GM21825 (cell line): Measurements from ENCODE around the gene RPL15.

Experiments used
- ATAC-seq: cut with Tn5 transposase; IDR thresholded peaks from one replicate; pipeline ENCODE4 v1.9.1; 2021; ENCODE audit warnings: mild to moderate bottlenecking, moderate library complexity; ENCODE audit not compliant: unreplicated experiment

The RPL15 gene

DNA sequence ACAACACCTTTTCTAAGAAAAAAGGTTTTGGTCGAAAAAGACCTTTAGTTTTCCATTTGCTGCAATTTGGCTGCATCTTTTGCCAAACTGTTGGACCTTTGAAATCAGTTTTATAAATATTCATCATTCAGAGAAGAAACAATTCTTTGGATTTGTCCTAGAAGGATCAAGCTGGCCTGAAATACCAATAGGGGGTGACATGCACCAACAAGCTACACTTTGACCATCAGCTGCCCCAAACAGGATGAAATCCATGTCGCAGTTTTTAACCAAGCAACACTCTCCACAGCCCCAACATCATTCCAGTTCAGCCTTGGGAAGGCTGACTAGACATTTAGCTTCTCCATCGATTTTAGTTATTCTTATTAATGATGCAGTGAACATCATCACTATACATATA, 9.8 kb downstream of the RPL15 start:
- no peak for ATAC-seq

DNA sequence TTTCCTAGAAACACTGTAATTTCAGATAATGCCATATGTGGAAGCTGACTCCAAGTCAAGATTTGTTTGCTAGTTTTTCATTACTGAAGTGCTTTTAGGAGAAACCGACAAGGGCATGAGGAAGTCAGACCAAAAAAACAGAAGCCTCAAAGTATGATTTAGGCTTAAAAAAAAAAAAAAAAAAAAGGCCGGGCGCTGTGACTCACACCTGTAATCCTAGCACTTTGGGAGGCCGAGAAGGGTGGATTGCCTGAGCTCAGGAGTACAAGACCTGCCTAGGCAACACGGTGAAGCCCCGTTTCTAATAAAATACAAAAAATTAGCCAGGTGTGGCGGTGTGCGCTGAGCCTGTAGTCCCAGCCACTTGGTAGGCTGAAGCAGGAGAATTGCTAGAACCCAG, 11.6 kb downstream of the RPL15 start:
- no peak for ATAC-seq

DNA sequence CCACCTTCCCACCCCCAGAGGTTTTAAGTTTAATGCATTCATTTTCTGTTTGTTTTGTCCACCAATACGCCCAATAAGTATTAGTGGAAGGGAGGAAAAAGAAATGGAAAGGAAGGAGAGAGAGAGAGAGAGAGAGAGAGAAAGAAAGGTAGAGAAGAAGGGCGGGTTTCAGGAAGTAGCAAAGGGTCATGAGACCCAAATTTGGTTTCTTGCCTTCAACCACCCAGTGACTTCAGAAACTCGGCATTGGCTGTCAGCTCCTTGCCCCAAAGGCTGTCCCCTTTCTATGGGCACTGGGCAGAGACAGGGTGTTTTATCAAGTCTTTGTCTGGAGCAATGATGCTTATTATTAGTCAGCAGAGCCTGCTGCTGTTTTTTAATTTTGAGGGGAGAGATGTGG, 14.7 kb downstream of the RPL15 start:
- ATAC-seq, result no peak

DNA sequence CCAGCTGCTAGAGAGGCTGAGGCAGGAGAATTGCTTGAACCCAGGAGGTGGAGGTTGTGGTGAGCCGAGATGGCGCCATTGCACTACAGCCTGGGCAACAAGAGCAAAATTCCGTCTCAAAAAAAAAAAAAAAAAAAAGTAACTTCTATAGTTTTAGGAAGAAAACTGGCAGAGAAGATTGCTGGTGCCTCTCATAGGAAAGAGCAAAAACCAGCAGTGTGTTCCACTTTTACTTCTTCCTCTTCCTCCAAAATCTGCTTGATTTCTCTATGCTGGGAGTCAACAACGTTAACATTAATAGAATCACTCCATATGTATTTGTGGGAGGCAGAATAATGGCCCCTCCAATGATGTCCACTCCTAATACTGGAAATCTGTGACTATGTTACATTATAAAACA, 15.6 kb downstream of the RPL15 start:
- ATAC-seq, result no peak

DNA sequence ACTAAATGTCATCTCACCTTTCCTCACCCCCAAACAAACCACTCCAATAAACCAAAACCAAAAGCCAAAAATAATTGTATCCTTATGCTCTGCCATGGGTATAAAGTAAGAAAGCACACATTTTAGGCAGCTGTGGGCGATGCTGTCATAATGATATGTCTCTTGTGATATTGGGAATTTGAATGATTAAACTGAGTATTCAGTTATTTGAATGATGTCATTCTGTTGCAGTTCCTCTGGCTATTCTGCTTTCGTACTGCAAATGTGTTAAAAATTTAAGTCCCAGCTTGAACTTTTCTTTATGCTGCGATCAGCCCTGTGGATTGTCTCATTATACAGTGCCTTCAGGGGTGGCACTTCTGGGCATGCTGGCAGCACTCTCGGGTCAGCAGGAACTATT, 17.3 kb downstream of the RPL15 start:
- no peak for ATAC-seq

DNA sequence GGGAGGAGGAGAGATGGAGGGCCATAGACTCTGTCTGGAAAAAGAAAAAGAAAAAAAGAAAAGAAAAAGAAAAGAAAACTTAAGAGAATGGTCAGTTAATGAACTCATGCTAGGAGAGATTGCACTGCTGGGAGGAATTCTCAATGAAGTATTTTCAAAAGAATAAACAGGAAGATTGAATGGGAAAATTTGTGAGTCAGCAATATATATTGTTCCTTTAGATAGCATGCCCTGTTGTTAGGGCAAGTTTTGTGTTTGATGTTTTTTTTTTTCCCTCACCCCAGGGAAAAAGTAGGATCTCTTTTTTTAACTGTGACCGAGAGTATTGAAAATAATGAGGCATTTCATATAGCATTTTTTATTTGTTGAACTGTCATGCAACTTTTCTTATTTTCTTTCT, 20.4 kb downstream of the RPL15 start:
- no peak for ATAC-seq

DNA sequence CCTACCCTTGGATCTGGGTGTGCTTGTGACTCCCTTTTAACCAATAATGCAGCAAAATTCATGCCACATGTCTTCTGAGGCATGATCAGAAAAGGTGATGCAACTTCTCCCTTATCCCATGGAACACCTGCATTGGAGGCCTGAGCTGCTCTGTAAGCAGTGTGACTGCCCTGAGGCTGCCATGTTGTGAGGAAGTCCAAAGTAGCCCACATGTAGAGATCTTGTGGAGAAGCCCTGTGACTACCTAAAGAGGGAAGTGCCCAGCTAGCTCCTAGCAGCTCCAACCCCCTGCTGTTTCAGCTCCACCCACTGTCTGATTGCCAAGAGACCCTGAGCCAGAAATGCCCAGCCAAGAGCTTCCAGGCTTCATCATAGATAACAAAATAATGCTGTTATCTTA, 21.8 kb downstream of the RPL15 start:
- ATAC-seq, result no peak

DNA sequence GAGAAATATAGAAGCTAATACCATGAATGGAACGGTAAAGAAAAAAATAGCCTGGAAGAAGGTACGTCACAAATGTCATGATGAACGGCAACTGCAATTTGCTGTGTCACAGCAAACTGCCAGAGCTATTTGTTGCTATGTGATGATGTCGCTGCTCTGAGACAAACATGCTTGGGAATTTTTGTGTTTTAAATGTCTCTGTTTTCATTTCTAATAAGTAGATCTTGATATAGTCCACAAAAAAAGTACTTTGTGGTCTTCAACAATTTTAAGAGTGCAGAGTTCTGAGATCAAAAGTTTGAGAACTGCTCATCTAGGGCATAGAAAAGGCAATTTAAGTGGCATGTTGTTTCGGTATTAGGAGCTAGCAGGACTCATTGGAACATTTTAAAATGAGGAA, 23.8 kb downstream of the RPL15 start:
- ATAC-seq, result no peak

DNA sequence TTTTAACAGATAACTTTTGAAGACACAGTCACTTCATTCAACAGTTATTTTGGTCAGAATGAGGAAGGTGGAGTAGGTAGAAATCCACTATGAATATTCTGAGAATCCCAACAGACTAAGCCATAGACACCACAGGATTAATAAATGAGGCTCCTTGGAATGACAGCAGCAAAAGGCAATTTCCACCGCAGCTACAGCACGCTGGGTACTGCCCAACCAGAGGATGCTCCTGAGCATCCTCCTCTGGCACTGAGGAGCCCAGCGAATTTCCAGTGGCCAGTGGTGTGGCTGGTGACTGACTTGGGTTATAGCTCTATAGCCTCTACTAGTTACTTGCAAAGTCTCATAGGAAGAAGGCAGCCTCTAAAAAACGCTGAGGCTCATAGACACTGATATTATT, 24.5 kb downstream of the RPL15 start:
- ATAC-seq, result no peak

DNA sequence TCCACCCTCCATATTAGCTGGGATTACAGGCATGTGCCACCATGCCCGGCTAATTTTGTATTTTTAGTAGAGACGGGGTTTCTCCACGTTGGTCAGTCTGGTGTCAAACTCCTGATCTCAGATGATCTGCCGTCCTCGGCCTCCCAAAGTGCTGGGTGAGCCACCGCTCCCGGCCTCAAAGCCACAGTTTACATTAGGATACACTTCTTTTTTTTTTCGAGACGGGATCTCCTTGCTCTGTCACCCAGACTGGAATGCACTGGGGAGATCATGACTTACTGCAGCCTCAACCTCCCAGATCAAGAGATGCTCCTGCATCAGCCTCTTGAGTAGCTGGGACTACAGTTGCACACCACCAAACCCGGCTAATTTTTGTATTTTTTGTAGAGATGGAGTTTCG, 25.6 kb downstream of the RPL15 start:
- ATAC-seq, result no peak

DNA sequence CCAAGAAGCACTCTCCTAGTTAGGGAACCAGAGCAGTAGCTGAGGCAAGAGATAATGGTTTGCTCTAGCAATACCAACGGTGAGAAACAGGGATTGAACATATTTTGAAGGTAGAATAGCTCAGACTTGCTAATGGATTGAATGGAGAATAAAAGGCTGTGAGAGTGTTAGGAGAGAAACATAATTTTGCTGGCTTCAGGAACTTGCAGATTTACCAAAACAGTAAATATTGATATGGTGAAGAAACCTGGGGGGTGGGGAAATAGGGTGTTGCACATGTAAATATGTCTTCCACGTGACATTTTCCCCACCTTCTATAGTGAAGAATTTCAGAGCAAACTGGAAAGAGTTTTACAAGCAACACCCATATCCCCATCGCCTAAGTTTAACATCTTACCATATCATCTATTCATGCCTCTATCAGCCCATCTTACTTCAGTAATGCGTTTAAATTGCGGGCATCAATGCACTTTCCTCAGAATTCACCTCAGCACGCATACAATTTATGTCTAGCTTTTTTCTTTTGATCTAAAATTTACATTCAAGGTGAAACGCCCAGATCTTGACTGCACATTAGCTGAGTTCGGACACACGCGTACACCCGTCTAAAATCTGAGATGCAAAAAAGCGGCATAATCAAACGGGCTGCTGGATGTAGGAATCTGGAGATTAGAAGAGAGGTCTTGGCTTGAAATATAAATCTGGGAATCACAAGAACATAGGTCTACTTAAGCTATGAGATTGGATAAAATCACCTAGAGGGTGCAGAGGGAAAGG, 27.3 kb downstream of the RPL15 start:
- no peak for ATAC-seq

DNA sequence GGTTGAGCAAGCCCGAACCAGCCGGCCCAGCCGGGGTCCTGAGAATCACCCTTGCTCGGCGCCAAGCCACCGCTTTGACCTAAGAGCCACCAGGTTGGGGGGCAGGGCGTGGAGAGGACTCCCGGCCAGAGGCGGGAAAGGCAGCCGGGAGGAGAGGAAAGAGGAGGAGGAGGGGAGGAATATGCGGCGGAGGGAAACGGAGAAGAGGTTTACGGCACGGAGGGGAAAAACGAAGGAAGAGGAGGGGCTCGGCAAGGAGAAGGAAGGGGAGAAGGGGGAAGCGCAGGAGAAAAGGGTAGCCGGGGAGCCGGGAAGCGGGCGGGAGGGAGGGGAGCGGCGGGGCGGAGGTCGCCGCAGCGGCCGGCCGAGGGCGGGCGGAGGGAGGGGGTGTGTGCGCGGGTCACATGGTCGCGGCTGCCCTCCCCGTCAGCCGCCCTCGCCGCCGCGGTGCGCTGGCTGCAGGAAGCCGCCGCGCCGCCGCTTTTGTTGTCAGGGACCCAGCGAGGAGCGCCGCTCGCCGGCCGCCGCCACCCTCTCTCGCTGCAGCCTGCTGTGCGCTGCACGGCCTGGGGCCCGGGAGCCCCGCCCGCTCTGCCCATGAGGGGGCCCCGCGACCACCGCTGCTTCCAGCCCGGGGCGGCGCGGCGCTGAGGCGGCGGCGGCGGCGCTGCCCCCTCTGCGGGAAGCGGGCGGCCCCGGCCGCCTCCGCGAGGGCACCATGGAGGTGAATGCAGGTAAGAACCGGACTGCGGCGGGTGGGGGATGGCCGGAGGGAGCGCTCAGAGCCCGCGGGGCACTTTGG, 28.1 kb downstream of the RPL15 start, which contains the start of gene NR1D2:
NR1D2 (plus strand) TSS at position 426 of the 802 bp plus-strand sequence; CDS start at position 719, 293 bp downstream.
- ATAC-seq, result peak; percentile 56

DNA sequence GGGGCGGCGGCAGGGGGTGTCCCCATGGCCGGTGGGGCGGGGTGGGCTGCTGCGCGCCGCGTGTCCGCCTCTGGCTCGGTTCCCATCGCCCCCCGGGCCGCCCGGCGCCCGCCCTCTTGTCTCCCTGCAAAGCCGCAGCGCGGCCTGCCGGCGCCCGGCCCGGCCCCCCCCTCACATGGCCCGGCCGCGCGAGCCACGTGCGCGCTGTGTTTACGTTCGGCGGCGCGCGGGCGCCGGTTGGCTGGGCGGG, 28.7 kb downstream of the RPL15 start:
- ATAC-seq, result no peak

DNA sequence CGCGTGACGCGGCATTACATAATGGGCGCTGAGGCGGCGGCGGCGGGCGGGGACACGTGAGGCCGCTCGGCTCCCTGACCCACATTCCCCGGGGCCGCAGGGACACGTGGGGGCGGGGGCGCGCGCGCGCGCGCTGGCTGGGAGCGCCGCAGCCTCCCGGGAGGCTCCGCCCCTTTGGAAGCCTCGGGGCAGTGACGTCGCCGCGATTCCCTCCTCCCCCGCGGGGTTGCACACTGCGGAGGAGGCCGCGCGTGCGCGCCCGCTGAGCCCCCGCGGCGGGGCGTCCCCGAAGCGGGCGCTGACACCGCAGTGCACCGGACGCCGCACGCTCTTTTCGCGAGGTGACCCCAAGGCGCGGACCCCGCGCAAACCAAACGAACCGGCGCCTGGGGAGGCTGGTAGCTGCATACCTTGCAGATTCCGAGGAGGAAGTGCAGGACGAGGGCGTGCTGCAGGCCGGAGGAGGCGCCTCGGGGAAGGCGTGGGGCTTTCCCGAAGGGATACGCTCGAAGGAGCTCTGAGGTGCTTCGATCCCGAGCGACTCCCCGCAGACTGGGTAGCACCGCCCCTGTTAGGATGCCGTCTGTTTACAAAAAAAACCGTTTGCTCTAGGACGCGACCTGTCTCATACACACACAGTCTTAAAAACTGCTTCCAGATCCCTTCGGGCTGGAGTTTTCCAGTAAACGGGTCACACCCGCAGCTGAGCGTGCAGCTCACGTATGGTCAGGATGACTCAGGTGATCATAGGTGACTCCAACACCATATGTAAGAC, 29.2 kb downstream of the RPL15 start:
- ATAC-seq, result peak; percentile 72

DNA sequence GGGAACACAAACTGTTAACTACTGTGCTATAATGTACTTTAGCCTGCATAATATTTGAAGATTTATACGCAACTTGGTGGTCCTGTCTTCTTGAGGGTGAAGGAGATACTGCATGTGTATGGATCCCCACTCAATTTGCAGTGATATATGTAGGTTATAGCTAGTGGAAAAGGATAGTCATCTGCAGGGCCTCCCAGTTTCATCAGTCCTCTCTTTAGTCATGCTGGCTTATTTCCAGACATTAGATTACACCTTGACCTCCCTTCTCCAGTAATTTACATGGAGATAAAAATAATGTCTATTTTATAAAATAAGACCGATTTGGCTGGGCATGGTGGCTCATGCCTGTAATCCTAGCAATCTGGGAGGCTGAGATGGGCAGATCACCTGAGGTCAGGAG, 31.8 kb downstream of the RPL15 start:
- ATAC-seq, result no peak

DNA sequence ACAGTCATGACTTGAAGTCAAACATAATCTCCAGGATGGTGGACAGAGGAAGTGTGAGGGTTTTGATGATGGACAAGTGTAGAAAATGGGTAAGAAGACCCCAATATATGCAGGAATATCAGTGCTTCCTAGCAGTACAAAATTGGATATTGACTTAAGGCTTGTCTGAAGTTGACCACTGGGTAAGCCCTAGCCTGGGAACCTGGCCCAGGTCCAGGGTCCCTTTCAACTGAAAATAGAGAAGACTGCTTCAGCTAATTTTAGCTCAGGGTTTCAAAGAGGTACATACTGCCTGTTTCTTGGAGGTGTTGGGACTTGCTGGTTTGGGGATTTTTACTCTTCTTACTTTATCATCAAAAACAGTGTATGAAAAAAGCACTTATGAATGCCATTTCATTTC, 32.9 kb downstream of the RPL15 start:
- peak; percentile 17 for ATAC-seq

DNA sequence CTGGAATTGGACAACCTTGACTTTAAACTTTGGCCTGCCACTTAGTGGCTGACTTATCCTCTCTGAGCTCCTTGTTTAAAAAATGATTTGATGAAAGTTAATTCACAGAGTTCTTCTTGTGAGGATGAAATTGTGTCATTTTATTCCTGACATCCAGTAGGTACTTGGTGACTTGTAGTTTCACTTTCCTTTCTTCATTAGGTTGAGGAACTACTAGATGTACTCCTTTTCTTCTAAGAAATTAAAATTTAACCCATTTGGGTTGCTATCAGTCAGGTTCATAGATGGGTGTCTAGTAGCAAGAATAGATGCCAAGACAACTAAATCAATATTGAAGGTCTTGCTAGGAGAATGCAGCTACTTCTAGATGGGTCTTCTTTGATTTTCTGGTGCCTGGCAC, 33.4 kb downstream of the RPL15 start:
- ATAC-seq, result peak; percentile 28

DNA sequence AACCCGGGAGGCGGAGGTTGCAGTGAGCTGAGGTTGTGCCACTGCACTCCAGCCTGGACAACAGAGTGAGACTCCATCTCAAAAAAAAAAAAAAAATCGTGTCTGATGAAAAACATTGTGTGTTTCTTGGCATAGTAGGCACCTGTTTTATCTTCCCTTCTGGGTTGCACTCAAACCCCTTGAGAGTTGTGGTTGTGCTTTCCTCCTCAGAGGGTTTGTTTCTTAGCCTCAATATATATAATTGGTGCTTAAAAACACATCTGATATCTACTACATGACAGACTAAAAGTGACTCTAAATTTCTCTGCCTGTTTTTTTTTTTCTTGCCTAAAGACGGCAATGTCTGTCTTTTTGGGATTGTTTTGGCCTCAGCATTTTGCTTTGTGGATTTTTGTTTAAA, 35.7 kb downstream of the RPL15 start:
- peak; percentile 45 for ATAC-seq

DNA sequence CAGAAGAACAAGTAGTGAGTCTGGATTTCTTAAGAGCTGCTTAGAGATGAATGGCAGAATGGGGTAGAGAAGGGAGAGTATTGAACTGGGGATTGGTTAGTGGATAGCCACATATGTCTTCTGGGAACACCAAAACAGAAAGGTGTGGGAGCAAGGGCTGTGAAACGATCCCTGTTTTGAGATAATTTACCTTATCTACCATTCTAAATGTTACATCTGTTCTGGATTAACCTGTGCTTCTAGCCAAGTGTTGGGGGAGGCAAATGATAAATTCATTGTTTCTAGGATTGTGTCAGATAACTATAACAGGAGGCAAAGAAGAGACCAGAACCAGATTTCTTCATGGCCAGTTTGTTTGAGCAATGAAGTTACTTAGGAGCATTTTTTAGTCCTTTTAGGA, 36.6 kb downstream of the RPL15 start:
- no peak for ATAC-seq

DNA sequence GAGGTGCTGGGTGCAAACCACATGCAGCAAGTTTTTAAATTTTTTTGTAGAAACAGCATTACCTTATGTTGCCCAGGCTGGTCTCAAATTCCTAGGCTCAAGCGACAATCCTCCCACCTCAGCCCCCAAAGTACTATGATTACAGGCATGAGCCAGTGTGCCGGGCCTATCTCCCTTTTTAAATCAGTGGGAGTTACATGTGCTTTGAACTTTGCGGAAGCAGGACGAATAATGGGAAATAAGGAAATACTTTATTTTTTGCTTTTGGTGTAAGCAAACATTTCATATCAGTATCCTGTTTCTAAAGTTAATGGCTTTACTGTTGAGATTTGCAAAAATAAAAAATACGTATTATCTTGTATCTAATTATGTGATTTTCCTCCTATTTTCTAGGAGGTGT, 37.2 kb downstream of the RPL15 start:
- ATAC-seq, result no peak

DNA sequence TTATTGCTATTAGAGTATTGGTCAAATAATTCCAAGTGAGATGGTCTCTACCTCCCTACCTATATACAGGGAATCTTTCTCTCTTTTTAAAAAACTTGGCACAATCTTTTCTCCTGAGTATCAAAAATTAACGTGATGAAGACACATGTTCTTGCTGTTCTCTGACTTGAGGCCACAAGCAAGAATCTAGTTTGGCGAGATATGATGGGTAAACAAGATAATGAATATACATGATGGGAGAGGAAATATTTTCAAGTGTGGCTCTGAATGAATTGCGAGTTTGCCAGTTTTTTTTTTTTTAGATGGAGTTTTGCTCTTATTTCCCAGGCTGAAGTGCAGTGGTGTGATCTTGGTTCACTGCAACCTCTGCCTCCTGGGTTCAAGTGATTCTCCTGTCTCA, 39.8 kb downstream of the RPL15 start:
- no peak for ATAC-seq
